ENCODE measurements around the gene ZBTB12. TPM values are rescaled to one million over a fixed set of nuclear protein-coding genes. Genes with fewer than 3 reads are reported as not detected.
A peak's percentile ranks its signal among the peaks of the same experiment; 100 is the strongest.

ZBTB12 gene
- total and polyA plus RNA-seq, 2 of the 13 experiments (the other 11 are each of a cell fraction or from before 2014, with no cell fraction given): 4.8 to 6.0 TPM

DNA sequence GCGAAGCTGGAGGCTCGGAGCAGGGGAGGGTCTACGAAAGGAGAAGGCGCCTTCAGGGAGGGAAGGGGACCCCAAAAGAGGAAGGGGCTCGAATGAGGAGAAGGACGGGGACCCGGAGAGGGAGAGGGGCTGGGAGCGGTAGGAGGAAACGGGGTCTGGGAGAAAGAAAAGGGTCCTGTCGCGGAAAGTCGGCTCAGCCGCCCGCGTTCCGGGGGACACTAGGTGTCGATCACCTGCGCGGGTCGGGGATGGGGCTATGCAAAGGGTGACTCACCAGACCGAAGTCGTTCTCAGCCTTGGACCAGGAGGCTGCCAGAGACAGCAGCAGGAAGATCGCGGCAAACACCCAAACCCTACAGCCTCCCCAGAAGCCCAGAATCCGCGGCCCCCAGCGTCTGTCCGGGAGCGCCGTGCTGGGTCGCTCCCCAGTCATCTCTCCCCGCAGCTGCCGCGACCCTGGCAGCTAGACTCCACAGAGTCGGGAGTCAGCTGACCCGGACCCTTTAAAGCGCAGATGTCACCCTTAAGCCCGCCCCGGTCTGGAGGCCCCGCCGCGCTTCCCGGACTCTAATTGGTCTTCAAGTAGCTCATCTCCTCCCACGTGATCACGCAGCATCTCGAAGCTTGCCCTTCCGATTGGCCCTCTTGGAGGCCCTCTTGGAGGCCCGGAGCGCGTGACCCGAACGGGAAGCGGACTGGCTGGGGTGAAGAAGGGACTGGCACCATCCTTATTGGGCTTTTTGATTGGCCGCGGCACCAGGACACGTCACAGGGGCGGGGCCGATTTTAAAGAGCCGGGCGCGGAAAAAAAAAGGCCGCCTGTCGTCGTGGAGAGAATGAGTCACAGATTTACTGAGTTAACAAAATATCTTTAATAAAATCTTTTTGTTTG is 39.3 kb downstream of the ZBTB12 start, which contains the start of gene NEU1 (continued):
- TF ChIP-seq, protein P1, sequence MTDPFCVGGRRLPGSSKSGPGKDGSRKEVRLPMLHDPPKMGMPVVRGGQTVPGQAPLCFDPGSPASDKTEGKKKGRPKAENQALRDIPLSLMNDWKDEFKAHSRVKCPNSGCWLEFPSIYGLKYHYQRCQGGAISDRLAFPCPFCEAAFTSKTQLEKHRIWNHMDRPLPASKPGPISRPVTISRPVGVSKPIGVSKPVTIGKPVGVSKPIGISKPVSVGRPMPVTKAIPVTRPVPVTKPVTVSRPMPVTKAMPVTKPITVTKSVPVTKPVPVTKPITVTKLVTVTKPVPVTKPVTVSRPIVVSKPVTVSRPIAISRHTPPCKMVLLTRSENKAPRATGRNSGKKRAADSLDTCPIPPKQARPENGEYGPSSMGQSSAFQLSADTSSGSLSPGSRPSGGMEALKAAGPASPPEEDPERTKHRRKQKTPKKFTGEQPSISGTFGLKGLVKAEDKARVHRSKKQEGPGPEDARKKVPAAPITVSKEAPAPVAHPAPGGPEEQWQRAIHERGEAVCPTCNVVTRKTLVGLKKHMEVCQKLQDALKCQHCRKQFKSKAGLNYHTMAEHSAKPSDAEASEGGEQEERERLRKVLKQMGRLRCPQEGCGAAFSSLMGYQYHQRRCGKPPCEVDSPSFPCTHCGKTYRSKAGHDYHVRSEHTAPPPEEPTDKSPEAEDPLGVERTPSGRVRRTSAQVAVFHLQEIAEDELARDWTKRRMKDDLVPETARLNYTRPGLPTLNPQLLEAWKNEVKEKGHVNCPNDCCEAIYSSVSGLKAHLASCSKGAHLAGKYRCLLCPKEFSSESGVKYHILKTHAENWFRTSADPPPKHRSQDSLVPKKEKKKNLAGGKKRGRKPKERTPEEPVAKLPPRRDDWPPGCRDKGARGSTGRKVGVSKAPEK (CRISPR knock-in tag; IDR thresholded peaks at IDR 0.05; ENCODE audit: borderline replicate concordance): no peak
- peak; percentile 86; the same call in 1 of the 2 replicates for TF ChIP-seq FOXC1 (CRISPR knock-in tag; IDR thresholded peaks at IDR 0.05; ENCODE audit: borderline replicate concordance)
- no peak for TF ChIP-seq CENPX (CRISPR knock-in tag; IDR thresholded peaks at IDR 0.05)
- TF ChIP-seq, protein P2, sequence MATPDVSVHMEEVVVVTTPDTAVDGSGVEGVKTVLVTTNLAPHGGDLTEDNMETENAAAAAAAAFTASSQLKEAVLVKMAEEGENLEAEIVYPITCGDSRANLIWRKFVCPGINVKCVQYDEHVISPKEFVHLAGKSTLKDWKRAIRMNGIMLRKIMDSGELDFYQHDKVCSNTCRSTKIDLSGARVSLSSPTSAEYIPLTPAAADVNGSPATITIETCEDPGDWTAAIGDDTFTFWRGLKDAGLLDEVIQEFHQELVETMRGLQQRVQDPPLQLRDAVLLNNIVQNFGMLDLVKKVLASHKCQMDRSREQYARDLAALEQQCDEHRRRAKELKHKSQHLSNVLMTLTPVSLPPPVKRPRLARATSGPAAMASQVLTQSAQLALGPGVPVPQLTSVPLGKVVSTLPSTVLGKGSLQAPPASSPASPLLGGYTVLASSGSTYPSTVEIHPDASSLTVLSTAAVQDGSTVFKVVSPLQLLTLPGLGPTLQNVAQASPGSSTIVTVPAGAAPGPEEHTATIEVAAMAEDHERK (CRISPR knock-in tag; IDR thresholded peaks at IDR 0.05; ENCODE audit: low read depth): no peak
- peak; percentile 66; the same call in 1 of the 2 replicates for TF ChIP-seq MED13 (CRISPR knock-in tag; IDR thresholded peaks at IDR 0.05)

DNA sequence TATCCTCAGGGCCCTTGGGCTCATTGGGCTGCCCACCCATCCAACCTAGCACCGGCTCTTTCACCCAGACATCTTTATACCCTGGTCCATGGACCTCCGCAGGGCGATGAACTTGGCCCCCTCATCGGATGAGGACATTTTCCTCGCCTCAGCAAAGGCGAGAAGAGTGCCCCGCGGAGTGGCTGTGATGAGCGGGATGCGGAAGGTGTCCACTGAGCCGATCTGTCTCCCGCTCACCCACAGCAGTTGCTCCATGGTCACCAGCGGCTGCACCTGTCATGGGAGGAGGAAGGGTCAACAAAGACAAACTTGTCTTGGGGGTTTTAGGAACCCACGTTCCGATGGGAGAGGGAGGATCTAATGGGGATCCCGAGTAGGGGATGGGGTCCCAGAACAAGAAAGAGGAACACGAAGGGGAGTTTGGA is 40.0 kb downstream of the ZBTB12 start:
- Histone ChIP-seq H3K27me3 (ENCODE audit: control insufficient read depth in 1 of 2, insufficient read depth in 2 of 2, low read length in 2 of 2) (no peaks in the 10 kb centered on the region; a peak in 1 of 5 replicates), H3K79me2 (ENCODE audit: insufficient read depth, low read length) (peaks cover 35% of the 10 kb centered on the region), H3K27ac (ENCODE audit: extremely low read length, insufficient read depth, low read length) (peak overlapping the region; percentile 61), H3K4me2 (ENCODE audit: low read depth, low read length) (peak overlapping the region; percentile 93), H3K4me1 (ENCODE audit: insufficient read depth, low read length) (peaks cover 65% of the 10 kb centered on the region), H3K9me3 (ENCODE audit: low read length) (no peaks in the 10 kb centered on the region), H3K36me3 (replicated peaks in 1 of 2; ENCODE audit: control insufficient read depth in 1 of 2, insufficient read depth in 2 of 2, low read length in 2 of 2) (peaks cover 8 to 33% of the 10 kb centered on the region in 2 experiments; a peak in 4 of 5 replicates), H3K4me3 (replicated peaks in 1 of 3; ENCODE audit: insufficient read depth in 1 of 3, low read depth in 2 of 3, low read length in 3 of 3) (peak overlapping the region; percentile 75 to 99 (median 84)), H3K9ac (ENCODE audit: insufficient read depth, low read depth, low read length) (peak overlapping the region; percentile 89), H4K20me1 (ENCODE audit: insufficient read depth, low read length) (no peaks in the 10 kb centered on the region), H2AFZ (ENCODE audit: low read length) (no peak overlapping the region)
- in situ Hi-C loops (cut with HindIII; ENCODE audit: extremely low pct_ligation_motif_present, low pct_unique_long_range_greater_than_20kb): no loop called here
- ChIA-PET CTCF (ENCODE audit: low intra/inter-chr PET ratio, low total read pairs) (no interaction called here), POLR2A (interaction anchor here (0.8 to 5.4 kb wide), 27 partner anchors 11 to 209 kb away, joined by 3 to 264 read pairs (median 10); partner anchors contain the start of genes APOM, BAG6, C2 and CFB)
- ATAC-seq: no peak
- FAIRE-seq: no peak
- intact Hi-C loops (cut with micrococcal nuclease; ENCODE audit: unreplicated experiment): loop anchor here (1.0 to 2.0 kb wide), 2 partner anchors 27 to 90 kb away; no protein-coding TSS in a partner anchor
- no peak for DNase-seq (ENCODE audit: low spot score)
- no TSS peak for BruUV-seq (replicated peaks)
- WGBS (ENCODE audit: low lambda C conversion rate): 15% methylated on average over 17 of the region's 17 CpGs
- TF ChIP-seq ZKSCAN1 (IDR thresholded peaks at IDR 0.05; ENCODE audit: low read length) (no peak), NFIB (CRISPR knock-in tag; IDR thresholded peaks at IDR 0.05; ENCODE audit: borderline replicate concordance) (peak; percentile 41; the same call in 1 of the 2 replicates), ZNF383 (CRISPR knock-in tag; IDR thresholded peaks at IDR 0.05; ENCODE audit: borderline replicate concordance) (0 out of 2 replicates have a peak, but pooled peaks have one; percentile 5)
- TF ChIP-seq, protein P3, sequence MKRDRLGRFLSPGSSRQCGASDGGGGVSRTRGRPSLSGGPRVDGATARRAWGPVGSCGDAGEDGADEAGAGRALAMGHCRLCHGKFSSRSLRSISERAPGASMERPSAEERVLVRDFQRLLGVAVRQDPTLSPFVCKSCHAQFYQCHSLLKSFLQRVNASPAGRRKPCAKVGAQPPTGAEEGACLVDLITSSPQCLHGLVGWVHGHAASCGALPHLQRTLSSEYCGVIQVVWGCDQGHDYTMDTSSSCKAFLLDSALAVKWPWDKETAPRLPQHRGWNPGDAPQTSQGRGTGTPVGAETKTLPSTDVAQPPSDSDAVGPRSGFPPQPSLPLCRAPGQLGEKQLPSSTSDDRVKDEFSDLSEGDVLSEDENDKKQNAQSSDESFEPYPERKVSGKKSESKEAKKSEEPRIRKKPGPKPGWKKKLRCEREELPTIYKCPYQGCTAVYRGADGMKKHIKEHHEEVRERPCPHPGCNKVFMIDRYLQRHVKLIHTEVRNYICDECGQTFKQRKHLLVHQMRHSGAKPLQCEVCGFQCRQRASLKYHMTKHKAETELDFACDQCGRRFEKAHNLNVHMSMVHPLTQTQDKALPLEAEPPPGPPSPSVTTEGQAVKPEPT (CRISPR knock-in tag; IDR thresholded peaks at IDR 0.05; ENCODE audit: low read depth): peak; percentile 10; the same call in 1 of the 2 replicates
- TF ChIP-seq, protein P4, sequence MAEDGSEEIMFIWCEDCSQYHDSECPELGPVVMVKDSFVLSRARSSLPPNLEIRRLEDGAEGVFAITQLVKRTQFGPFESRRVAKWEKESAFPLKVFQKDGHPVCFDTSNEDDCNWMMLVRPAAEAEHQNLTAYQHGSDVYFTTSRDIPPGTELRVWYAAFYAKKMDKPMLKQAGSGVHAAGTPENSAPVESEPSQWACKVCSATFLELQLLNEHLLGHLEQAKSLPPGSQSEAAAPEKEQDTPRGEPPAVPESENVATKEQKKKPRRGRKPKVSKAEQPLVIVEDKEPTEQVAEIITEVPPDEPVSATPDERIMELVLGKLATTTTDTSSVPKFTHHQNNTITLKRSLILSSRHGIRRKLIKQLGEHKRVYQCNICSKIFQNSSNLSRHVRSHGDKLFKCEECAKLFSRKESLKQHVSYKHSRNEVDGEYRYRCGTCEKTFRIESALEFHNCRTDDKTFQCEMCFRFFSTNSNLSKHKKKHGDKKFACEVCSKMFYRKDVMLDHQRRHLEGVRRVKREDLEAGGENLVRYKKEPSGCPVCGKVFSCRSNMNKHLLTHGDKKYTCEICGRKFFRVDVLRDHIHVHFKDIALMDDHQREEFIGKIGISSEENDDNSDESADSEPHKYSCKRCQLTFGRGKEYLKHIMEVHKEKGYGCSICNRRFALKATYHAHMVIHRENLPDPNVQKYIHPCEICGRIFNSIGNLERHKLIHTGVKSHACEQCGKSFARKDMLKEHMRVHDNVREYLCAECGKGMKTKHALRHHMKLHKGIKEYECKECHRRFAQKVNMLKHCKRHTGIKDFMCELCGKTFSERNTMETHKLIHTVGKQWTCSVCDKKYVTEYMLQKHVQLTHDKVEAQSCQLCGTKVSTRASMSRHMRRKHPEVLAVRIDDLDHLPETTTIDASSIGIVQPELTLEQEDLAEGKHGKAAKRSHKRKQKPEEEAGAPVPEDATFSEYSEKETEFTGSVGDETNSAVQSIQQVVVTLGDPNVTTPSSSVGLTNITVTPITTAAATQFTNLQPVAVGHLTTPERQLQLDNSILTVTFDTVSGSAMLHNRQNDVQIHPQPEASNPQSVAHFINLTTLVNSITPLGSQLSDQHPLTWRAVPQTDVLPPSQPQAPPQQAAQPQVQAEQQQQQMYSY (CRISPR knock-in tag; IDR thresholded peaks at IDR 0.05): no peak

Measured in HepG2 (cell line).